Measurements from ENCODE around the gene SLC22A16. TPM values are rescaled to one million over a fixed set of nuclear protein-coding genes. Genes with fewer than 3 reads are reported as not detected.
A peak's percentile ranks its signal among the peaks of the same experiment; 100 is the strongest.

The SLC22A16 gene
- total RNA-seq, 1 experiment from 2014 or later = not detected

- intact Hi-C loops (cut with micrococcal nuclease; ENCODE audit: unreplicated experiment) = loop anchor here (1.0 kb wide), 2 partner anchors 45 to 516 kb away; no protein-coding TSS in a partner anchor
Observed at GRCh38 chr6:110482774-110483400, 6.5 kb upstream of the SLC22A16 start.

GRCh38 chr6:110481081-110481480, 4.7 kb upstream of the SLC22A16 start:
- H3K4me2 ChIP-seq = no peak overlapping the region
- no peaks in the 10 kb centered on the region for H3K27me3 ChIP-seq (ENCODE audit: insufficient read depth, low read depth)
- BruUV-seq (replicated peaks) = no TSS peak
- CTCF ChIA-PET = no interaction called here
- no peaks in the 10 kb centered on the region for H4K20me1 ChIP-seq (ENCODE audit: insufficient read depth)
- POLR2A ChIA-PET (ENCODE audit: unreplicated experiment) = no interaction called here
- no peaks in the 10 kb centered on the region for H3K79me2 ChIP-seq (ENCODE audit: low read depth)
- peaks cover 17% of the 10 kb centered on the region for H3K4me1 ChIP-seq (replicated peaks; ENCODE audit: insufficient read depth)
- no peak overlapping the region for H2AFZ ChIP-seq
- no peak for DNase-seq
- H3K9me3 ChIP-seq (ENCODE audit: insufficient read depth, low read depth) = no peaks in the 10 kb centered on the region; the same call in 1 of the 2 replicates
- intact Hi-C loops (cut with micrococcal nuclease; ENCODE audit: unreplicated experiment) = no loop called here
- no peak overlapping the region for H3K4me3 ChIP-seq
- H3F3A ChIP-seq (ENCODE audit: insufficient read depth, low read depth) = peaks cover 12% of the 10 kb centered on the region; the same call in 1 of the 2 replicates
- TF ChIP-seq, protein P1, sequence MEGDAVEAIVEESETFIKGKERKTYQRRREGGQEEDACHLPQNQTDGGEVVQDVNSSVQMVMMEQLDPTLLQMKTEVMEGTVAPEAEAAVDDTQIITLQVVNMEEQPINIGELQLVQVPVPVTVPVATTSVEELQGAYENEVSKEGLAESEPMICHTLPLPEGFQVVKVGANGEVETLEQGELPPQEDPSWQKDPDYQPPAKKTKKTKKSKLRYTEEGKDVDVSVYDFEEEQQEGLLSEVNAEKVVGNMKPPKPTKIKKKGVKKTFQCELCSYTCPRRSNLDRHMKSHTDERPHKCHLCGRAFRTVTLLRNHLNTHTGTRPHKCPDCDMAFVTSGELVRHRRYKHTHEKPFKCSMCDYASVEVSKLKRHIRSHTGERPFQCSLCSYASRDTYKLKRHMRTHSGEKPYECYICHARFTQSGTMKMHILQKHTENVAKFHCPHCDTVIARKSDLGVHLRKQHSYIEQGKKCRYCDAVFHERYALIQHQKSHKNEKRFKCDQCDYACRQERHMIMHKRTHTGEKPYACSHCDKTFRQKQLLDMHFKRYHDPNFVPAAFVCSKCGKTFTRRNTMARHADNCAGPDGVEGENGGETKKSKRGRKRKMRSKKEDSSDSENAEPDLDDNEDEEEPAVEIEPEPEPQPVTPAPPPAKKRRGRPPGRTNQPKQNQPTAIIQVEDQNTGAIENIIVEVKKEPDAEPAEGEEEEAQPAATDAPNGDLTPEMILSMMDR (conservative IDR thresholded peaks at IDR 0.05) = no peak
- TF ChIP-seq EZH2 (IDR thresholded peaks at IDR 0.05; ENCODE audit: low read depth) = no peak
- no peaks in the 10 kb centered on the region for H3K9me2 ChIP-seq (ENCODE audit: insufficient read depth)
- H3K36me3 ChIP-seq (ENCODE audit: low read depth) = no peaks in the 10 kb centered on the region
- no peak overlapping the region for H3K27ac ChIP-seq

More at GRCh38 chr6:110482774-110483400, 6.5 kb upstream of the SLC22A16 start:
- Histone ChIP-seq H3K27ac (no peak overlapping the region), H3K9me2 (ENCODE audit: insufficient read depth) (no peaks in the 10 kb centered on the region), H3K9me3 (ENCODE audit: insufficient read depth, low read depth) (no peaks in the 10 kb centered on the region; the same call in 1 of the 2 replicates), H3F3A (ENCODE audit: insufficient read depth, low read depth) (peaks cover 12% of the 10 kb centered on the region; the same call in 1 of the 2 replicates), H2AFZ (no peak overlapping the region), H4K20me1 (ENCODE audit: insufficient read depth) (no peaks in the 10 kb centered on the region), H3K4me3 (no peak overlapping the region), H3K27me3 (ENCODE audit: insufficient read depth, low read depth) (no peaks in the 10 kb centered on the region), H3K36me3 (ENCODE audit: low read depth) (no peaks in the 10 kb centered on the region), H3K4me1 (replicated peaks; ENCODE audit: insufficient read depth) (peaks cover 17% of the 10 kb centered on the region), H3K79me2 (ENCODE audit: low read depth) (no peaks in the 10 kb centered on the region), H3K4me2 (peak overlapping the region; percentile 31; the same call in 1 of the 2 replicates)
- TF ChIP-seq, protein P1 (conservative IDR thresholded peaks at IDR 0.05) = no peak
- no peak for TF ChIP-seq EZH2 (IDR thresholded peaks at IDR 0.05; ENCODE audit: low read depth)
- ChIA-PET POLR2A (ENCODE audit: unreplicated experiment) (interaction anchor here (0.6 kb wide), 1 partner anchor 27 kb away, joined by 3 read pairs; no protein-coding TSS in a partner anchor), CTCF (interaction anchor here (0.7 to 1.1 kb wide), 2 partner anchors 136 to 462 kb away, joined by 3 to 7 read pairs; no protein-coding TSS in a partner anchor)
- BruUV-seq (replicated peaks) = no TSS peak
- DNase-seq = no peak

DNA sequence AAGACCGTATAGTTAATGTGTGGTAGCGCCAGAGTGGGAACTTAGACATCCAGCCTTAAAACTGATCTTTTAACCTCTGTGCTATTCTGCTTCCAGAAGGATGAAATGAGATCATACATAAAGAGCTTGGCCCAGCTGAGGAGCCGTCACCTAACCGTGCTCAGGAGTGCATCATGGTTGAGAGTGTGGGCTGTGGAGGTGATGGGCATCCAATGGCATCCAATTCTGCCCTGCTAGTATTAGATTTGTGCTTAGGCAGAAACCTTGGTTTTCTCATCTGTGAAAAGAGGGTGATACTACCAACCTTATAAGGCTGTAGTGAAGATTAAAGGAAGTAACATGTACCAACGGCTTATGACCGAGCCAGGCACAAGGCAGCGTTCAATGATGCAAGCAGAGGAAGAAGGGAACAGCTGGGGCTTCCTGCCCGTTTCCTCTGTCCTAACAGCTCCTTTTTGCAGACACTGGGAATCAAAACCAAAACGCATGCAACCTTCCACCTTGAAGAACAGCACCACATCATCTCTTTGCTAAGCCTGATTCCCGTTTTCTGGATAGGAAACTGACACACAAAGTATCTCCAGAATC, 1.3 kb downstream of the SLC22A16 start:
- Histone ChIP-seq H3K27me3 (ENCODE audit: insufficient read depth, low read depth) (no peaks in the 10 kb centered on the region), H3K27ac (no peak overlapping the region), H3K9me3 (ENCODE audit: insufficient read depth, low read depth) (no peaks in the 10 kb centered on the region), H3K79me2 (ENCODE audit: low read depth) (no peaks in the 10 kb centered on the region), H4K20me1 (ENCODE audit: insufficient read depth) (no peaks in the 10 kb centered on the region), H3K4me2 (no peak overlapping the region), H2AFZ (no peak overlapping the region), H3K36me3 (ENCODE audit: low read depth) (no peaks in the 10 kb centered on the region), H3K4me3 (no peak overlapping the region), H3K9me2 (ENCODE audit: insufficient read depth) (no peaks in the 10 kb centered on the region), H3K4me1 (replicated peaks; ENCODE audit: insufficient read depth) (no peaks in the 10 kb centered on the region), H3F3A (ENCODE audit: insufficient read depth, low read depth) (no peaks in the 10 kb centered on the region)
- ChIA-PET CTCF (no interaction called here), POLR2A (ENCODE audit: unreplicated experiment) (interaction anchor here (0.6 kb wide), 1 partner anchor 1003 kb away, joined by 4 read pairs; no protein-coding TSS in a partner anchor)
- TF ChIP-seq, protein P1 (conservative IDR thresholded peaks at IDR 0.05) = no peak
- no peak for TF ChIP-seq EZH2 (IDR thresholded peaks at IDR 0.05; ENCODE audit: low read depth)
- DNase-seq = no peak
- BruUV-seq (replicated peaks) = no TSS peak
- intact Hi-C loops (cut with micrococcal nuclease; ENCODE audit: unreplicated experiment) = no loop called here

Data from PC-9 (cell line).